ENCODE measurements around the gene ZFTA.

DNA sequence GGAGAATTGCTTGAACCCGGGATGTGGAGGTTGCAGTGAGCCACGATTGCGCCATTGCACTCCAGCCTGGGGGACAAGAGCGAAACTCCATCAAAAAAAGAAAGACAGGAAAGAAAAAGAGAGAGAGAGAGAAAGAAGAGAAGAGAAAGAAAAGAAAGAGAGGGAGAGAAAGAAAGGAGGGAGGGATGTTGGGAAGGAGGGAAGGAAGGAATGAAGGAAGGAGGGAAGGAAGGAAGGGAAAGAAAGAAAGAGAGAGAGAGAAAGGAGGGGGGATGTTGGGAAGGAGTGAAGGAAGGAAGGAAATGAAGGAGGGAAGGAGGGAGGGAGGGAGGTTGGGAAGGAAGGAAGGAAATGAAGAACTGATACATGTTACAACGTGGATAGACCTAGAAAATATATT, 32.3 kb upstream of the ZFTA start:
- TF ChIP-seq, protein P1, sequence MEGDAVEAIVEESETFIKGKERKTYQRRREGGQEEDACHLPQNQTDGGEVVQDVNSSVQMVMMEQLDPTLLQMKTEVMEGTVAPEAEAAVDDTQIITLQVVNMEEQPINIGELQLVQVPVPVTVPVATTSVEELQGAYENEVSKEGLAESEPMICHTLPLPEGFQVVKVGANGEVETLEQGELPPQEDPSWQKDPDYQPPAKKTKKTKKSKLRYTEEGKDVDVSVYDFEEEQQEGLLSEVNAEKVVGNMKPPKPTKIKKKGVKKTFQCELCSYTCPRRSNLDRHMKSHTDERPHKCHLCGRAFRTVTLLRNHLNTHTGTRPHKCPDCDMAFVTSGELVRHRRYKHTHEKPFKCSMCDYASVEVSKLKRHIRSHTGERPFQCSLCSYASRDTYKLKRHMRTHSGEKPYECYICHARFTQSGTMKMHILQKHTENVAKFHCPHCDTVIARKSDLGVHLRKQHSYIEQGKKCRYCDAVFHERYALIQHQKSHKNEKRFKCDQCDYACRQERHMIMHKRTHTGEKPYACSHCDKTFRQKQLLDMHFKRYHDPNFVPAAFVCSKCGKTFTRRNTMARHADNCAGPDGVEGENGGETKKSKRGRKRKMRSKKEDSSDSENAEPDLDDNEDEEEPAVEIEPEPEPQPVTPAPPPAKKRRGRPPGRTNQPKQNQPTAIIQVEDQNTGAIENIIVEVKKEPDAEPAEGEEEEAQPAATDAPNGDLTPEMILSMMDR (IDR thresholded peaks at IDR 0.05): no peak
- no peak for TF ChIP-seq EP300 (IDR thresholded peaks at IDR 0.05)
- no peak for TF ChIP-seq POLR2A (IDR thresholded peaks at IDR 0.05; ENCODE audit: low read depth)
- no peak for TF ChIP-seq POLR2AphosphoS5 (IDR thresholded peaks at IDR 0.05)

Data from esophagus muscularis mucosa (tissue), 4 donors.